WTC11 (cell line): ENCODE data around the gene RNF149. TPM values are rescaled to one million over a fixed set of nuclear protein-coding genes. Genes with fewer than 3 reads are reported as not detected.

Source experiments
- ATAC-seq: fragments of 200-7000 bp; cut with Tn5 transposase; 2 replicates; pipeline ENCODE4 v1.10.0; 2021; ENCODE audit warnings: mild to moderate bottlenecking, moderate library complexity
- CTCF ChIA-PET: fragments of 300-600 bp; sonication (Branson Sonifier 250); formaldehyde crosslinking; loops from one replicate; lab custom pipeline; 2021; ENCODE audit warnings: antibody characterized with exemption; lab: Charles Lee
- POLR2A ChIA-PET: fragments of 350-600 bp; sonication (Branson Sonifier 250); formaldehyde crosslinking; loops from one replicate; lab custom pipeline; 2021; ENCODE audit warnings: antibody characterized with exemption; lab: Charles Lee
- DNase-seq: peaks from one replicate; pipeline ENCODE4 v3.0.0; 2021; ENCODE audit warnings: low spot score
- H3K27ac Mint-ChIP-seq: 2 replicates; pipeline ENCODE4 v1.8.0; 2021; ENCODE audit warnings: mixed read lengths
- H3K27me3 Mint-ChIP-seq: 2 replicates; pipeline ENCODE4 v1.8.0; 2021; ENCODE audit warnings: low read depth, mild to moderate bottlenecking, moderate library complexity, mixed read lengths
- H3K36me3 Mint-ChIP-seq: 2 replicates; pipeline ENCODE4 v1.8.0; 2021; ENCODE audit warnings: mixed read lengths
- H3K4me1 Mint-ChIP-seq: 2 replicates; pipeline ENCODE4 v1.8.0; 2022; ENCODE audit warnings: mixed read lengths
- H3K4me3 Mint-ChIP-seq: 2 replicates; pipeline ENCODE4 v1.8.0; 2021; ENCODE audit warnings: mild to moderate bottlenecking, moderate library complexity, mixed read lengths
- H3K9me3 Mint-ChIP-seq: 2 replicates; pipeline ENCODE4 v1.8.0; 2021; ENCODE audit warnings: mixed read lengths
- ATF6 ChIP-seq: sonication (generic); formaldehyde crosslinking; IDR thresholded peaks from 2 replicates; pipeline ENCODE4 v1.8.1; 2023; ENCODE audit warnings: mild to moderate bottlenecking, missing genetic modification reagents
- E2F4 ChIP-seq: sonication (generic); formaldehyde crosslinking; IDR thresholded peaks from 2 replicates; pipeline ENCODE4 v1.8.1; 2022; ENCODE audit warnings: low read depth, mild to moderate bottlenecking, moderate library complexity, missing genetic modification reagents, borderline replicate concordance
- HMGXB4 ChIP-seq: sonication (generic); formaldehyde crosslinking; IDR thresholded peaks from 2 replicates; pipeline ENCODE4 v1.8.1; 2023; ENCODE audit warnings: mild to moderate bottlenecking, moderate library complexity, missing genetic modification reagents
- JAZF1 ChIP-seq: fragments of 250-450 bp; sonication (Bioruptor Pico); IDR thresholded peaks from 2 replicates; pipeline ENCODE4 v1.9.0; 2021; ENCODE audit warnings: moderate library complexity, mild to moderate bottlenecking, inconsistent platforms
- MYBL2 ChIP-seq: sonication (generic); formaldehyde crosslinking; IDR thresholded peaks from 2 replicates; pipeline ENCODE4 v1.8.1; 2023; ENCODE audit warnings: mild to moderate bottlenecking, moderate library complexity, missing genetic modification reagents
- NR2C2 ChIP-seq: sonication (generic); formaldehyde crosslinking; IDR thresholded peaks from 2 replicates; pipeline ENCODE4 v1.8.0; 2022; ENCODE audit warnings: mild to moderate bottlenecking, missing genetic modification reagents
- NR3C1 ChIP-seq: sonication (generic); formaldehyde crosslinking; conservative IDR thresholded peaks from 2 replicates; pipeline ENCODE4 v1.8.1; 2023; ENCODE audit warnings: low read depth, mild to moderate bottlenecking, missing genetic modification reagents
- PREB ChIP-seq: sonication (generic); formaldehyde crosslinking; IDR thresholded peaks from 2 replicates; pipeline ENCODE4 v1.8.1; 2022; ENCODE audit warnings: mild to moderate bottlenecking, missing genetic modification reagents, moderate library complexity, borderline replicate concordance
- PRRX2 ChIP-seq: fragments of 250-450 bp; sonication (Bioruptor Pico); IDR thresholded peaks from 2 replicates; pipeline ENCODE4 v1.8.0; 2021; ENCODE audit warnings: mild to moderate bottlenecking
- RELA ChIP-seq: sonication (generic); formaldehyde crosslinking; IDR thresholded peaks from 2 replicates; pipeline ENCODE4 v1.8.1; 2022; ENCODE audit warnings: missing genetic modification reagents, mild to moderate bottlenecking, borderline replicate concordance
- SMAD4 ChIP-seq: sonication (generic); formaldehyde crosslinking; IDR thresholded peaks from 2 replicates; pipeline ENCODE4 v1.8.0; 2022; ENCODE audit warnings: mild to moderate bottlenecking, missing genetic modification reagents
- TEAD4 ChIP-seq: sonication (generic); formaldehyde crosslinking; IDR thresholded peaks from 2 replicates; pipeline ENCODE4 v1.8.0; 2022; ENCODE audit warnings: mild to moderate bottlenecking, missing genetic modification reagents
- ZBTB21 ChIP-seq: sonication (generic); formaldehyde crosslinking; IDR thresholded peaks from 2 replicates; pipeline ENCODE4 v1.8.1; 2023; ENCODE audit warnings: mild to moderate bottlenecking, missing genetic modification reagents, borderline replicate concordance
- ZBTB43 ChIP-seq: sonication (generic); formaldehyde crosslinking; IDR thresholded peaks from 2 replicates; pipeline ENCODE4 v1.8.1; 2023; ENCODE audit warnings: mild to moderate bottlenecking, missing genetic modification reagents
- ZNF219 ChIP-seq: sonication (generic); formaldehyde crosslinking; IDR thresholded peaks from 2 replicates; pipeline ENCODE4 v1.8.0; 2023; ENCODE audit warnings: missing genetic modification reagents, mild to moderate bottlenecking, borderline replicate concordance
- ZNF232 ChIP-seq: sonication (generic); formaldehyde crosslinking; IDR thresholded peaks from 2 replicates; pipeline ENCODE4 v1.8.0; 2022; ENCODE audit warnings: mild to moderate bottlenecking, missing genetic modification reagents
- ZNF512 ChIP-seq: sonication (generic); formaldehyde crosslinking; IDR thresholded peaks from 2 replicates; pipeline ENCODE4 v1.8.1; 2022; ENCODE audit warnings: missing genetic modification reagents, borderline replicate concordance
- ZNF671 ChIP-seq: fragments of 250-450 bp; sonication (Bioruptor Pico); IDR thresholded peaks from 2 replicates; pipeline ENCODE4 v1.8.0; 2021; ENCODE audit warnings: mild to moderate bottlenecking
- total RNA-seq: library from RNA; stranded (reverse); gene quantifications from 3 replicates; pipeline ENCODE4 v1.2.3, GENCODE V29; 2021

Gene RNF149
- total RNA-seq, 1 experiment from 2014 or later = 25.6 TPM

- peaks cover 29% of the 10 kb centered on the region for H3K36me3 Mint-ChIP-seq
- H3K4me3 Mint-ChIP-seq = no peak overlapping the region
- TF ChIP-seq E2F4 (CRISPR knock-in tag) (no peak), HMGXB4 (CRISPR knock-in tag) (no peak), JAZF1 (no peak), ZNF232 (CRISPR knock-in tag) (no peak), PRRX2 (CRISPR knock-in tag) (no peak), NR2C2 (no peak), ATF6 (CRISPR knock-in tag) (no peak), TEAD4 (CRISPR knock-in tag) (no peak), SMAD4 (CRISPR knock-in tag) (no peak), MYBL2 (no peak), ZBTB21 (CRISPR knock-in tag) (no peak), ZNF512 (no peak), PREB (CRISPR knock-in tag) (no peak), ZNF671 (no peak), RELA (no peak), NR3C1 (CRISPR knock-in tag) (no peak), ZNF219 (CRISPR knock-in tag) (no peak), ZBTB43 (no peak)
- no peaks in the 10 kb centered on the region for H3K27me3 Mint-ChIP-seq
- peaks cover 48% of the 10 kb centered on the region for H3K9me3 Mint-ChIP-seq
- ATAC-seq = no peak
- H3K27ac Mint-ChIP-seq = no peak overlapping the region
- no peak for DNase-seq
- CTCF ChIA-PET = interaction anchor here (1.1 to 1.8 kb wide), 3 partner anchors 9 to 27 kb away, joined by 3 to 12 read pairs (median 3); no protein-coding TSS in a partner anchor
- H3K4me1 Mint-ChIP-seq = no peaks in the 10 kb centered on the region
- POLR2A ChIA-PET = no interaction called here
Measured at GRCh38 chr2:101231937-101232730, 76.4 kb downstream of the RNF149 start.
